ENCODE measurements around the gene KITLG.

DNA sequence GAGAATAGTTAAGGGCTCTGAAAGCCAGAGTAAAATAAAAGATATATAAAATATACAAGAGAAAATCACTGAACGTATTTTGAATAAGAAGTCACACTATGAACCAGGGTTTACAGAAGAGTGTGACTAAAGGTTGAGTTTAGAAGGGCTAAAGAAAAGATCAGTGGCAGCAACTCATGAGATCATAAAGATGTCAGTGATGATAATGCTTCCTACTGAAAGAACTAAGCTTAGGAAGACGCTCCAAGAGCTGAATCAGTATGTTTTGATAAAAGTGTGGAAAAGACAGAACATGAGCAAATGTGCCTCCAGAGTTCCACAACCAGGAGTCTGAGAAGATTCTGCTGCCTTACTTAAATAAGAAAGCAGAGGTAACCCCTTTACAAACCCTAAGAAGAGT is 74.6 kb downstream of the KITLG start:
- TF ChIP-seq CTCF (conservative IDR thresholded peaks at IDR 0.05 in 1 of 2, IDR thresholded peaks at IDR 0.05 in 1 of 2; ENCODE audit: extremely low read depth in 1 of 2, insufficient read depth in 1 of 2, low read depth in 1 of 2, low read length in 2 of 2) (no peak), EZH2 (IDR thresholded peaks at IDR 0.05; ENCODE audit: borderline replicate concordance, low read length) (no peak)

All from mammary epithelial cell (primary cell).